BE2C (cell line): ENCODE results near the gene NAPSA. TPM values are rescaled to one million over a fixed set of nuclear protein-coding genes. Genes with fewer than 3 reads are reported as not detected.

Experiments used
- DNase-seq: peaks from one replicate; pipeline ENCODE4 v3.0.0-alpha.2; 2020
- H3K27me3 ChIP-seq: fragments of 250-450 bp; sonication (Bioruptor Pico); 2 replicates; pipeline ENCODE4 v1.5.1; 2020; ENCODE audit warnings: mild to moderate bottlenecking
- H3K36me3 ChIP-seq: fragments of 250-450 bp; sonication (Bioruptor Pico); 2 replicates; pipeline ENCODE4 v1.5.1; 2020; ENCODE audit warnings: mild to moderate bottlenecking
- H3K4me1 ChIP-seq: fragments of 250-450 bp; sonication (Bioruptor Pico); 2 replicates; pipeline ENCODE4 v1.5.1; 2020
- H3K4me3 ChIP-seq: 2 replicates; pipeline ENCODE4 v1.5.1; 2011; ENCODE audit warnings: low read depth, low read length
- H3K9me3 ChIP-seq: fragments of 250-450 bp; sonication (Bioruptor Pico); 2 replicates; pipeline ENCODE4 v1.5.1; 2020
- CTCF ChIP-seq: IDR thresholded peaks from 2 replicates; pipeline ENCODE4 v1.5.1; 2012; ENCODE audit warnings: mild to moderate bottlenecking, low read depth, low read length
- polyA plus RNA-seq: library from polyadenylated mRNA; unstranded; fragments of >200 nt; gene quantifications from one replicate; pipeline ENCODE4 v1.2.1, GENCODE V29; 2012; ENCODE audit warnings: low read depth, missing spikeins; ENCODE audit not compliant: insufficient read length, insufficient read depth

Gene NAPSA
- polyA plus RNA-seq, result 1.6 TPM

GRCh38 chr19:50365434-50366306 lies at the start of gene NAPSA:
NAPSA (minus strand) TSS chr19:50365639; CDS start chr19:50365621, 18 bp downstream.
- H3K4me1 ChIP-seq, result no peaks in the 10 kb centered on the region
- H3K9me3 ChIP-seq, result no peaks in the 10 kb centered on the region
- DNase-seq, result no peak
- H3K36me3 ChIP-seq, result no peaks in the 10 kb centered on the region
- H3K4me3 ChIP-seq, result no peak within 1 kb of the TSS
- no peak for TF ChIP-seq CTCF
- no peaks in the 10 kb centered on the region for H3K27me3 ChIP-seq

- H3K4me3 ChIP-seq, result no peak overlapping the region
- H3K27me3 ChIP-seq, result no peaks in the 10 kb centered on the region
- H3K36me3 ChIP-seq, result peaks cover 28% of the 10 kb centered on the region
- no peak for DNase-seq
- no peaks in the 10 kb centered on the region; the same call in 1 of the 2 replicates for H3K4me1 ChIP-seq
- no peak for TF ChIP-seq CTCF
- H3K9me3 ChIP-seq, result no peaks in the 10 kb centered on the region; the same call in 1 of the 2 replicates
These were observed 48.1 kb upstream of the NAPSA start for GRCh38 chr19:50413531-50413930.

- Histone ChIP-seq H3K4me1 (no peaks in the 10 kb centered on the region; the same call in 1 of the 2 replicates), H3K36me3 (peaks cover 28% of the 10 kb centered on the region), H3K27me3 (no peaks in the 10 kb centered on the region), H3K4me3 (no peak overlapping the region), H3K9me3 (no peaks in the 10 kb centered on the region; the same call in 1 of the 2 replicates)
- no peak for TF ChIP-seq CTCF
- DNase-seq, result no peak
These were observed 47.7 kb upstream of the NAPSA start for GRCh38 chr19:50413096-50413495.

GRCh38 chr19:50412419-50412818 lies 47.0 kb upstream of the NAPSA start:
- peaks cover 28% of the 10 kb centered on the region for H3K36me3 ChIP-seq
- H3K4me1 ChIP-seq, result no peaks in the 10 kb centered on the region; the same call in 1 of the 2 replicates
- no peaks in the 10 kb centered on the region for H3K27me3 ChIP-seq
- TF ChIP-seq CTCF, result no peak
- no peak overlapping the region for H3K4me3 ChIP-seq
- no peak for DNase-seq
- H3K9me3 ChIP-seq, result no peaks in the 10 kb centered on the region; the same call in 1 of the 2 replicates

GRCh38 chr19:50410109-50410508 lies 44.7 kb upstream of the NAPSA start:
- no peak overlapping the region for H3K4me3 ChIP-seq
- no peaks in the 10 kb centered on the region; the same call in 1 of the 2 replicates for H3K4me1 ChIP-seq
- DNase-seq, result no peak
- H3K9me3 ChIP-seq, result no peaks in the 10 kb centered on the region; the same call in 1 of the 2 replicates
- H3K36me3 ChIP-seq, result peaks cover 38% of the 10 kb centered on the region
- no peaks in the 10 kb centered on the region for H3K27me3 ChIP-seq
- no peak for TF ChIP-seq CTCF

GRCh38 chr19:50409347-50409746 lies 43.9 kb upstream of the NAPSA start:
- H3K4me1 ChIP-seq, result no peaks in the 10 kb centered on the region; the same call in 1 of the 2 replicates
- TF ChIP-seq CTCF, result no peak
- no peak for DNase-seq
- no peak overlapping the region for H3K4me3 ChIP-seq
- peaks cover 41% of the 10 kb centered on the region for H3K36me3 ChIP-seq
- H3K9me3 ChIP-seq, result no peaks in the 10 kb centered on the region; the same call in 1 of the 2 replicates
- no peaks in the 10 kb centered on the region for H3K27me3 ChIP-seq
